HG02571 (cell line): ENCODE results near the gene POGK.
"Not testable (repeated sequence)": the region's sequence is repeated elsewhere in the genome, so short reads cannot be mapped to it uniquely, and the experiment has no call there.

Experiments
- ATAC-seq: cut with Tn5 transposase; IDR thresholded peaks from one replicate; pipeline ENCODE4 v1.9.1; 2021; ENCODE audit warnings: mild to moderate bottlenecking, moderate library complexity; ENCODE audit not compliant: unreplicated experiment

The POGK gene, protein sequence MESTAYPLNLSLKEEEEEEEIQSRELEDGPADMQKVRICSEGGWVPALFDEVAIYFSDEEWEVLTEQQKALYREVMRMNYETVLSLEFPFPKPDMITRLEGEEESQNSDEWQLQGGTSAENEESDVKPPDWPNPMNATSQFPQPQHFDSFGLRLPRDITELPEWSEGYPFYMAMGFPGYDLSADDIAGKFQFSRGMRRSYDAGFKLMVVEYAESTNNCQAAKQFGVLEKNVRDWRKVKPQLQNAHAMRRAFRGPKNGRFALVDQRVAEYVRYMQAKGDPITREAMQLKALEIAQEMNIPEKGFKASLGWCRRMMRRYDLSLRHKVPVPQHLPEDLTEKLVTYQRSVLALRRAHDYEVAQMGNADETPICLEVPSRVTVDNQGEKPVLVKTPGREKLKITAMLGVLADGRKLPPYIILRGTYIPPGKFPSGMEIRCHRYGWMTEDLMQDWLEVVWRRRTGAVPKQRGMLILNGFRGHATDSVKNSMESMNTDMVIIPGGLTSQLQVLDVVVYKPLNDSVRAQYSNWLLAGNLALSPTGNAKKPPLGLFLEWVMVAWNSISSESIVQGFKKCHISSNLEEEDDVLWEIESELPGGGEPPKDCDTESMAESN

GRCh38 chr1:166838766-166839599, at the start of gene POGK:
TSS of gene POGK (plus strand) at chr1:166839475. CDS start at chr1:166840957, 1,482 bp downstream.
- ATAC-seq = peak; percentile 97

- ATAC-seq = no peak
Observed at GRCh38 chr1:166796620-166797236, 42.5 kb upstream of the POGK start.

DNA sequence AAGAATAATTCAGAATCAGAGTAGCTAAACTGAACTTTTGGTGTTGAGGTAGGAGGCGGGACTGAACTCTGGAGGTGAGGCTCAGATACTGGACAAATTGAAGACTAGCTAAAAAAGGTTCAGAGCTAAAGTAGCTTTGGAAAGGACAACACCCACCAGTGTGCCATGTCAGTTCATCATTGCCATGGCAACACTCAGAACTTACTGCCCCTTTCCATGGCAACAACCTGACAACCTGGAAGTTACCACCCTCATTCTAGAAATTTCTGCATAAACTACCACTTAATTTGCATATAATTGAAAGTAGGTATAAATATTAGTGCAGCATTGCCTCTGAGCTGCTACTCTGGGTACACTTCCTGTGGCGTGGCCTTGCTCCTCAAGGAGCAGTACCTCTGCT, 30.3 kb upstream of the POGK start:
- no peak for ATAC-seq

DNA sequence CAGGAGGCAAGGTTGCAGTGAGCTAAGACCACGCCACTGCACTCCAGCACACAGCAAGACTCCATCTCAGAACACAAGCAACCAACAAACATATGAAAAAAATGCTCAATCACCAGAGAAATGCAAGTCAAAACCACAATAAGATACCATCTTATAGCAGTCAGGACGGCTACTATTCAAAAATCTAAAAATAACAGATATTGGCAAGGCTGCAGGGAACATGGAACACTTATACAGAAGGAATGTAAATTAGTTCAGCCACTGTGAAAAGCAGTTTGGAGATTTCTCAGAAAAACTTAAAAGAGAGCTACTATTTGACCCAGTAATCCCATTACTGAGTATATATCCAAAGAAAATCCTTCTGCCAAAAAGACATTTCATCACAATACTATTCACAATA, 27.6 kb upstream of the POGK start:
- ATAC-seq = no peak

- ATAC-seq = no peak
Observed at GRCh38 chr1:166813508-166814223, 25.6 kb upstream of the POGK start.

- no peak for ATAC-seq
Observed at GRCh38 chr1:166814611-166815010, 24.7 kb upstream of the POGK start.

DNA sequence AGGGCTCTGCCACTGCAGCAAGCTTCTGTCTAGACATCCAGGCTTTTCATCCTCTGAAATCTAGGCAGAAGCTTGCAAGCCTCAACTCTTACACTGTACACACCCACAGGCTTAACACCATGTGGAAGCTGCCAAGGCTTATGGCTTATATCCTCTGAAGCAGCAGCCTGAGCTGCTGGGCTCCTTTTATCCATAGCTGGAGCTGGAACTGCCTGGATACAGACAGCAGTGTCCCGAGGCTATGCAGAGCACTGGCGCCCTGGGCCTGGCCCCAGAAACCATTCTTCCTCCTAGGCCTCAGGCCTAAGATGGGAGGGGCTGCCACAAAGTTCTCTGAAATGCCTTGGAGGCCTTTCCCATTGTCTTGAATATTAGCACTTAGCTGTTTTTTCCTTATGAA, 19.3 kb upstream of the POGK start:
- no peak for ATAC-seq

GRCh38 chr1:166822385-166822784, 16.9 kb upstream of the POGK start:
- no peak for ATAC-seq

DNA sequence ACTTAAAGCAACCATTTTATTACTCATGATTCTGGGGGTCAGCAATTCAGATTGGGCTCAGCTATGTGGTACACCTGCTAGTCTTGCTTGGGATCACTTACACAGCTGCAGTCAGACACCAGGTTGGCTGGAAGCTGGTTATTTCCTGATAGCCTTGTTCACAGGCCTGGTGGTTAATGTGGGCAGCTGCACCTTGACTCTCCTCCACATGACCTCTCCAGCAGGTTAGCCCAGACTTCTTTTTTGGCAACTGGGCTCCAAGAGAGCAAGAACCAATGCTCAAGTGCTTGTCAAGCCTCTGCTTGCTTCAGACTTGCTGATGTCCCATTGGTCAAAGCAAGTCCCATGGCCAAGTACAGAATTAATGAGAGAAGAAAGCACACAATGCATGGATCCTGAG, 11.8 kb upstream of the POGK start:
- ATAC-seq = no peak

GRCh38 chr1:166829762-166830161, 9.5 kb upstream of the POGK start:
- not testable (repeated sequence) for ATAC-seq

DNA sequence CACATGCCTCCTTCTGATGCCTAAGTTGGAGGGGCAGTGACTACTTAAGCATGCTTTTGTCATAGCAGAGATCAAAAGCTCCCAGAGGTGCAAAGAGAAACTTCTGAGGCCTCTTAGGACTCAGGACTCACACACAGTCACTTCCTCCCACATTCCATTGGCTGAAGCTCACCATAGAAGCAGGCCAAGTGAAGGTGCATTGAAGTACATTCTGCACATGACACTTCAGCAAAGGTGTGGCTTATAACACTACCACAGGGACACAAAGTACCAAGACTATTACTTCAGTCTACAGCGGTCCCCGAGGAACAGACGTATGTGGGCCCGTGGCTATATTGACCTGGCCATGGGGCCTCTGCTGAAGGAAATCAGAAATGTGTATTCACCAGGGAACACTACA, 2.5 kb upstream of the POGK start:
- ATAC-seq = no peak

- ATAC-seq = peak; percentile 30
Observed at GRCh38 chr1:166839600-166840308, 479 bp downstream of the POGK start.

- ATAC-seq = no peak
Observed at GRCh38 chr1:166840309-166841274, 1.3 kb downstream of the POGK start.

- no peak for ATAC-seq
Observed at GRCh38 chr1:166843322-166843721, 4.0 kb downstream of the POGK start.

DNA sequence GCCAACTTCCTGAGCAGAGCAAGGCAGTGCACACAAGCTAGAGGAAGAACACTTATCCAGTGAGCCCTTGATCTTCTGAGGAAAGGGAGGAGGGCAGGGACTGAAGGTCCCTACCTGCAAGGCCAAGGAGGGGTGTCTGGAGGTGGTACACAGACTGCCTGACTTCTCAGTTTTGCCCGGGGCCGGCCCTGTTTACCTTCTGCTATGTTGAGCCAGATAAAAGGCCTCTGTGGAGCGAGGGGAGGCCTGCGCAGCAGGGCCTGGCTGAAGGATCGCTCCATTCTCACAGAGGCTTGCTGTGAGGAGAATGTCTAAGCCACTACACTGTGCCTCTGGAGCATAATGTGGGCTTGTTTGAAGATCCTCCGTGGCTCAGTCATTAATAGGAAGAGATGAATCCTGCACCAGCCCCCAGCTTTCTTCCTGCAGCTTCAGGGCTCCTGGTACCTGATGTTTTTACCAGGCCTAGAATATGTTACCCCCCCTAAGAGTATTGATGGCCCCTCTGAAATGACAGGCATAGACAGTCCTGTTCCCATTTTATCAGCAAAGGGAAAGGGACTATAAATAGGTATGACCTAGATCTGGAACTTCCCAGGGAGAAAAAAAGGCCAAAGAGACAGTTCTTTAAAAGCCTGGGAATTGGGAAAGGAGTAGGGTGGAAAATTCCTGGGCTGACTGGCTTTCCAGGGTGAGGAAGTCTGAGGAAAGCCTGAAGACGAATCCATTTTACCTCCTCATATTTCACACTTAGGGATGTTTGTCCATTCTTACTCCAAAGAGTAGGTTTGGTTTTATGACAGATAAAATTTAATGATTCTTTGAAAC, 4.7 kb downstream of the POGK start:
- no peak for ATAC-seq

DNA sequence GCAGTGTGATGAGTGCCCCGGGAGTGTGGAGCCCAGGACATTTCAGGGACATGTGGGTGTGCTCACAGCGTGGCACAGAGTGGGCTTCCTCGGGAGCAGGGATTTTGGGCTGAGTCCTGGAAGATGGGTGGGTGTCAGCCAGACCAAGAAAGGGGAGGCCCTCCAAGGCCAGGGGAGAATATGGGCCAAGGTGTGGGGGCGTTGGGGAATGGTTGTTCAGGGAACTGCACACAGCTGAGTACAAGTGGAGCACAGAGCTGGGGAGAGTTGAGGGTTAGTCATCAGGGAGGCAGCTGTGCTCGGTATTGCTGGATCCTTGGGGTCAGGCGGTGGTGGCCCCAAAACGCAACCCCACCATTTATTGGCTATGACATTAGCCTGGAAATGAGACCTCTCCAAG, 5.5 kb downstream of the POGK start:
- ATAC-seq = no peak

DNA sequence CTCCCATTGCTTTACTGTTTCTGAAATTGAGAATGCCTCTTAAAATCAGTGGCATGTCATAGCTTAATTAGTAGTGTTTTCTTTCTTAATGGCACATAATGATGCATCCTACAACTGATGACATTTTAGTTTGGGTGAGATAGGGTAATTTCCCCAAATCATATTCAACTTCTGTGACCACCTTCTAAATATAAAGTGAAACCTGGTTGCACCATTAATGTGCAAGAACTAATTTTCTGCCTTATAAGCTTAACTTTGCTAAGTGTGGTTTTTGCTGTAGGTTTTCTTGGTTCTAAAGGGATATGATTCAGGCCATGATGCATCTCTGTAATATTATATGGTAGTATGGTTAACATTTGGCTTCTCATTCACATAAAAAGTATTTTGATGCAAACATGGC, 8.9 kb downstream of the POGK start:
- ATAC-seq = no peak

DNA sequence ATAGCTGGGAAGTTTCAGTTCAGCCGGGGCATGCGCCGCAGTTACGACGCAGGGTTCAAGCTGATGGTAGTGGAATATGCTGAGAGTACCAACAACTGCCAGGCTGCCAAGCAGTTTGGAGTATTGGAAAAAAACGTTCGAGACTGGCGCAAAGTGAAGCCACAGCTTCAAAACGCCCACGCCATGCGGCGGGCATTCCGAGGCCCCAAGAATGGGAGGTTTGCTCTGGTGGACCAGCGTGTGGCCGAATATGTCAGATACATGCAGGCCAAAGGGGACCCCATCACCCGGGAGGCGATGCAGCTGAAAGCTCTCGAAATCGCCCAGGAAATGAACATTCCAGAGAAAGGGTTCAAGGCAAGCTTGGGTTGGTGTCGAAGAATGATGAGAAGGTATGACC, 9.9 kb downstream of the POGK start:
- no peak for ATAC-seq
